Neutrophil (primary cell): ENCODE measurements around the gene LRRC8D.

ENCODE experiments used
- H3K27ac ChIP-seq: fragments of 200-600 bp; sonication (generic); 2 replicates; pipeline ENCODE4 v1.5.1; 2016; ENCODE audit warnings: mild to moderate bottlenecking, moderate library complexity
- H3K27me3 ChIP-seq: fragments of 200-600 bp; sonication (generic); 2 replicates; pipeline ENCODE4 v1.6.0; 2016; ENCODE audit warnings: mild to moderate bottlenecking
- H3K36me3 ChIP-seq: fragments of 200-600 bp; sonication (generic); 2 replicates; pipeline ENCODE4 v1.5.1; 2017
- H3K4me1 ChIP-seq, 2 experiments: fragments of 200-600 bp in 1 of 2; sonication (generic) in 1 of 2; 1 replicate in 1 of 2; 2 replicates in 1 of 2; pipeline versions ENCODE4 v1.5.1 to v1.6.1; 2013 to 2016; ENCODE audit warnings: low read depth in 1 of 2, low read length in 1 of 2, mild to moderate bottlenecking in 1 of 2, moderate library complexity in 1 of 2; ENCODE audit not compliant: control insufficient read depth in 1 of 2, insufficient read depth in 1 of 2
- H3K4me3 ChIP-seq, 2 experiments: fragments of 200-600 bp in 1 of 2; sonication (generic) in 1 of 2; 1 replicate in 1 of 2; 2 replicates in 1 of 2; pipeline ENCODE4 v1.5.1; 2013 to 2016; ENCODE audit warnings: low read depth in 1 of 2, low read length in 1 of 2, mild to moderate bottlenecking in 1 of 2, moderate library complexity in 1 of 2
- H3K9me3 ChIP-seq: fragments of 200-600 bp; sonication (generic); 2 replicates; pipeline ENCODE4 v1.5.1; 2016
- TF ChIP-seq, protein P1 (sequence below): fragments of 200-600 bp; sonication (generic); IDR thresholded peaks from 2 replicates; pipeline ENCODE4 v1.5.1; 2016; ENCODE audit warnings: antibody characterized with exemption

The LRRC8D gene

DNA sequence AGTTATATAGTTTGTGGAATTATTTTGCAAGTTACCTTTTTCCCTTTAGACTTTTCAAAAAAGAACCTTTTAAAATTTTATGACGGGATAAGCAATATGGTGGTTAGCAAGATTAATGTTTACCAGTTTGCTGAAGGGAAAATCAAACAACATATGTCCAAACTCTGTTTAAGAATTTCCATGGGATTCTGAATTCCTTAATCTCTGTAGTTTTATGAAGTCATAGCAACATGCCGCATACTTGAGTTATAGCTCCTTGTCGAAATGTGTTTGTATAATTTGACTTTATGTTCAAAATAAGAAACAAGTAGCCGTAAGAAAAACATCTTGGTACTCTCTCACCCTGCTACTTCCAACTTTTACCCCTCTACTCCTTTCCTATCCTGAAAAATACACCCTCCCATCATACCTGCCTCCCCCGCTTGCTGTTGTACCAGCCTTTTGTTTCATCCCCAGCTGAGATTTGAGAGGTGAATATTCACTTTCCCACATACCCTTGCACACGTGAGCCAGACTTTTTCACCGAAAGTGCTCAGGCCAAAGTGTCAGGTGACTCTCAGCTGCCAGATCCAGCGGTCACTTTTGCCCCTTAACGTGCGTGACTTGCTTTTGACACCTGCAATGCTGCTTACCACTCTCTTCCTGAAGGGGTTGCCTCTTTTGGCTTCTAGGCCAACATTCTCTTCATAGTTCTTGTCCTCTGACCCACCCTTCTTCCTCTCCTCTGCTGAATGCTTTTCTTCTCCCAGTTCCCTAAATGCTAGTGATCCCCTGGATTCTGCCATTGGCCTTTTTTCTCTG lies 90.6 kb downstream of the LRRC8D start:
- no peaks in the 10 kb centered on the region for H3K9me3 ChIP-seq
- H3K36me3 ChIP-seq, result no peaks in the 10 kb centered on the region
- peaks cover 22 to 27% of the 10 kb centered on the region in 2 experiments for H3K4me1 ChIP-seq
- no peak overlapping the region for H3K4me3 ChIP-seq
- no peaks in the 10 kb centered on the region for H3K27me3 ChIP-seq
- TF ChIP-seq, protein P1, sequence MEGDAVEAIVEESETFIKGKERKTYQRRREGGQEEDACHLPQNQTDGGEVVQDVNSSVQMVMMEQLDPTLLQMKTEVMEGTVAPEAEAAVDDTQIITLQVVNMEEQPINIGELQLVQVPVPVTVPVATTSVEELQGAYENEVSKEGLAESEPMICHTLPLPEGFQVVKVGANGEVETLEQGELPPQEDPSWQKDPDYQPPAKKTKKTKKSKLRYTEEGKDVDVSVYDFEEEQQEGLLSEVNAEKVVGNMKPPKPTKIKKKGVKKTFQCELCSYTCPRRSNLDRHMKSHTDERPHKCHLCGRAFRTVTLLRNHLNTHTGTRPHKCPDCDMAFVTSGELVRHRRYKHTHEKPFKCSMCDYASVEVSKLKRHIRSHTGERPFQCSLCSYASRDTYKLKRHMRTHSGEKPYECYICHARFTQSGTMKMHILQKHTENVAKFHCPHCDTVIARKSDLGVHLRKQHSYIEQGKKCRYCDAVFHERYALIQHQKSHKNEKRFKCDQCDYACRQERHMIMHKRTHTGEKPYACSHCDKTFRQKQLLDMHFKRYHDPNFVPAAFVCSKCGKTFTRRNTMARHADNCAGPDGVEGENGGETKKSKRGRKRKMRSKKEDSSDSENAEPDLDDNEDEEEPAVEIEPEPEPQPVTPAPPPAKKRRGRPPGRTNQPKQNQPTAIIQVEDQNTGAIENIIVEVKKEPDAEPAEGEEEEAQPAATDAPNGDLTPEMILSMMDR, result no peak
- H3K27ac ChIP-seq, result no peak overlapping the region

DNA sequence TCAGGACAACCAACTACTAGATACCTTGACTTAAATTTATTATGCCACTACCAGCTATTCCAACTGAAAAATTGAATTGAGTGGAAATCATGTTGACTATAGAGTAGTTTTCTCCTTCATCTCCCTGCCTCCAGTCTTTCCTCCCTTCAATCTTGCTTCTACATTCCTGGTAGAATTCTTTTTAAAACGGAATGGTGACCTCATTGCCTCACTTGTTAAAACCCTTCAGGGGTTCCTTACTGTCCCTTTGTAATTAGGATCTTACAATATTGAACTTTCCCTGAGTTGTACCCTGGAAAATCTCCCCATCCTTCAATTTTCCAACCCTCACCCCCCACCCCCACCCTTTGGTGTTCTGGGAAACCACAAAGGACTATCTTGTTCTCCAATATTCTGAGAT lies 91.2 kb downstream of the LRRC8D start:
- Histone ChIP-seq H3K27me3 (no peaks in the 10 kb centered on the region), H3K4me1 (peaks cover 16 to 22% of the 10 kb centered on the region in 2 experiments)

DNA sequence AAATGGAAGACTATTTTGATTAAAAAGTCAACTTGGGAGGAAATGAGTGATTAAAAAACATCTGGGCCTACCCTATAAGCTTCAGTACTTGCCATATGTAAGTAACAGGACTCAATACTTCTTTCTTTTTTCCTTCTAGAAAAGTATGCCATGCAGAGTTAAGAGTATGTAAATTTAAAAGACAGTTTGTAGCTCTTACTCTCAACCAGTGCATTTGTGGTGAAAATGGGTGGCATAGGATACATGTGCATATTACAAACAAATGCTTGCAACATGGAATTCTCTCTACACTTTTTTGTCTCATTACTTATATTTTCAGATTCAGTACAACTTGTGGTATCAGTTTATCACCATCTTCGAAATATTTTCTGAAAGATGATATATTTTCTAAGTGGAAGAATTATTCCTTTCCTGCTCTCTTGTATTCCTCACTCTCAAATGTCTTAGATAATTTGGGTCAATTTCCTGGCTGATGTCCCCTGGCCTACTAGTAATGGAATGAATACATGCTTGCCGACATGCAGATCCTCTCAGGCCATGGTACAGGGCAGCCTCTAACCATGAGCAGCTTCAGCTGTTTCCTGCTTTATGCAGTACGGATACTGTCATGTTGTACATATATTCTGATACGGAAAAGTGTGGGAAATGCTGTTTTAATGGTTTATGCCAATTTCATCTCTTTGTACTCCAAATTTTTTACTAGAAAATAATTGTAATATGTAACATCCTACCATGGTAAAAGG lies 92.7 kb downstream of the LRRC8D start:
- H3K27ac ChIP-seq, result no peak overlapping the region
- TF ChIP-seq, protein P1, result no peak
- H3K27me3 ChIP-seq, result no peaks in the 10 kb centered on the region
- H3K4me3 ChIP-seq, result no peak overlapping the region
- peaks cover 10 to 13% of the 10 kb centered on the region in 2 experiments for H3K4me1 ChIP-seq
- H3K36me3 ChIP-seq, result no peaks in the 10 kb centered on the region
- H3K9me3 ChIP-seq, result no peaks in the 10 kb centered on the region

More for the DNA sequence above, 91.2 kb downstream of the LRRC8D start:
- Histone ChIP-seq H3K4me3 (no peak overlapping the region), H3K36me3 (no peaks in the 10 kb centered on the region), H3K9me3 (no peaks in the 10 kb centered on the region), H3K27ac (no peak overlapping the region)
- TF ChIP-seq, protein P1, result no peak

DNA sequence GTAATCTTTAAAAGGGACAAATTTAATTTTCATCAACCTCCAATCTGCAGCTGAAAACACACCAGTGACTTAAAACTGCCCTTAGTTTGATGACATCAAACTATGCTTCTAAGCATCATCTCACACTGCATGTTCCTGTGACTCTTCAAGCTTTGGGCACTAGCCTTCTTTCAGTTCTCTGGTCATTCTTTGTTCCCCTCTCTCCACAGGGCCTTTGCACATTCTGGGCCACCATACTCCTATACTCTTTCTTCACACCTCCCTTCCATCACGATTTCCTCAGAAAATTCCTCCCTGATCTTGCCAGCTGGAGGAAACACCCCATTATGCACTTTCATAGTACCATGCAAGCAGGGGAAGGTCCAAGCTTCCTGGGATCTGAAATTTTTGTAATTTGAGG lies 96.5 kb downstream of the LRRC8D start:
- Histone ChIP-seq H3K27ac (no peak overlapping the region), H3K9me3 (no peaks in the 10 kb centered on the region)
- TF ChIP-seq, protein P1, result no peak

DNA sequence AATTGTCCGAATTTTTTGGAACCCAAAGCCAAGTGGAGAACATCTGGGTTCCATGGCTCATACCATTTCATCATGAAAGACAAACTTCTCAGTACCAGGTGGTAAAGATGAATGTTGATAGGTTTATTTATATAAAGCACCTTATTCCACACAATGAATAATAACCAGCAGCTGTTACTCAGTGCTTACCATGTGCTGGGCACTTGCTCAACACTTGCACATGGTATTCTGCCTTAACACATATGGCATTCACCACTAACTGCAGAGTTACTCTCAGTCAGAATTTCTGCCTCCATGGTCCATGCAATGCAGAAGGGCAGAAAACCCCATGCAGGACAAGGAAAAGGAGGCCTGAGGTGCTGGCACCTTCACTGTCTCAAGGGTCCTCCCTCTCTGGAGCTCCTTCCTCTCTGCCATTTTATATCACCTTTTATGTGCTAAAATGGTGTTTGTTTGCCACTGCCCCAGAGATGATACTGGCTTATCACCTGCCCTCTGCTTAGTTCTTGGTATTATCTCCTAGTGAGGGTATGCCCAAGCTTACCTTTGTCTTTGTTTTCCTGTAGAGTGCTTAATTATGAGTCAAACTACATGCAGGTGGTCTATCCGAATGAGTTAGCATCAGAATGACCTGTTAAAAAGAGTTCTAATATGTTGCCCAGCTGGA lies 97.4 kb downstream of the LRRC8D start:
- Histone ChIP-seq H3K27me3 (no peaks in the 10 kb centered on the region), H3K27ac (no peak overlapping the region), H3K9me3 (no peaks in the 10 kb centered on the region), H3K4me3 (no peak overlapping the region), H3K36me3 (no peaks in the 10 kb centered on the region), H3K4me1 (no peaks in the 10 kb centered on the region)
- TF ChIP-seq, protein P1, result no peak

More for the DNA sequence above, 96.5 kb downstream of the LRRC8D start:
- no peaks in the 10 kb centered on the region for H3K36me3 ChIP-seq
- H3K4me1 ChIP-seq, result no peaks in the 10 kb centered on the region
- no peaks in the 10 kb centered on the region for H3K27me3 ChIP-seq
- no peak overlapping the region for H3K4me3 ChIP-seq
